H1 (cell line): ENCODE data around the gene MYOG. TPM values are rescaled to one million over a fixed set of nuclear protein-coding genes. Genes with fewer than 3 reads are reported as not detected.

Experiments
- CTCF ChIA-PET: fragments of 300-600 bp; sonication (Branson Sonifier 250); formaldehyde crosslinking; loops from one replicate; lab custom pipeline; 2021; ENCODE audit not compliant: partially characterized antibody; lab: Charles Lee
- POLR2A ChIA-PET: fragments of 300-600 bp; sonication (Branson Sonifier 250); formaldehyde crosslinking; loops from one replicate; lab custom pipeline; 2021; ENCODE audit warnings: inconsistent platforms; ENCODE audit not compliant: partially characterized antibody; lab: Charles Lee
- DNase-seq, 2 experiments: peaks; one replicate each; pipeline versions ENCODE4 v3.0.0 to v3.0.0-alpha.2; 2010 to 2022; ENCODE audit warnings: low spot score in 2 of 2, low read depth in 1 of 2, mixed read lengths in 1 of 2
- FAIRE-seq: peaks from 2 replicates; lab custom pipeline; 2011; peaks lifted over from hg19 to GRCh38; lab: Jason Lieb, UNC
- H2AFZ ChIP-seq: 2 replicates; pipeline ENCODE4 v1.8.1; 2012; ENCODE audit warnings: low read length, inconsistent platforms
- H2AK5ac ChIP-seq: 2 replicates; pipeline ENCODE4 v1.6.1; 2013; ENCODE audit warnings: low read depth, low read length
- H2BK120ac ChIP-seq: replicated peaks from 2 replicates; pipeline ENCODE3; 2013; ENCODE audit warnings: low read depth, low read length, inconsistent platforms
- H2BK12ac ChIP-seq: 2 replicates; pipeline ENCODE4 v1.6.1; 2013; ENCODE audit warnings: low read depth, low read length
- H2BK15ac ChIP-seq: 2 replicates; pipeline ENCODE4 v1.6.1; 2013; ENCODE audit warnings: low read length
- H2BK20ac ChIP-seq: 2 replicates; pipeline ENCODE4 v1.6.1; 2013; ENCODE audit warnings: low read length
- H2BK5ac ChIP-seq: 2 replicates; pipeline ENCODE4 v1.6.1; 2013; ENCODE audit warnings: low read depth, low read length
- H3K14ac ChIP-seq: 2 replicates; pipeline ENCODE4 v1.6.1; 2013; ENCODE audit warnings: inconsistent platforms; ENCODE audit not compliant: insufficient read length
- H3K18ac ChIP-seq: 2 replicates; pipeline ENCODE4 v1.6.1; 2013; ENCODE audit warnings: low read length; ENCODE audit errors: extremely low read depth
- H3K23ac ChIP-seq: 2 replicates; pipeline ENCODE4 v1.6.1; 2013; ENCODE audit warnings: inconsistent platforms; ENCODE audit not compliant: insufficient read length
- H3K23me2 ChIP-seq: 2 replicates; pipeline ENCODE4 v1.6.1; 2013; ENCODE audit warnings: low read depth, low read length
- H3K27ac ChIP-seq: 2 replicates; pipeline ENCODE4 v1.6.1; 2011; ENCODE audit warnings: low read depth, low read length, inconsistent platforms
- H3K27me3 ChIP-seq, 4 experiments: replicated peaks in 1 of 4; 1 replicate in 1 of 4; 2 replicates in 3 of 4; pipeline versions ENCODE4 v1.6.1 to v1.8.1; 2011 to 2013; ENCODE audit warnings: low read length in 3 of 4, mild to moderate bottlenecking in 3 of 4, inconsistent platforms in 2 of 4, mixed read lengths in 2 of 4, moderate library complexity in 1 of 4; ENCODE audit not compliant: control insufficient read depth in 3 of 4, insufficient read depth in 3 of 4; ENCODE audit errors: extremely low read depth in 1 of 4
- H3K36me3 ChIP-seq, 4 experiments: 2 replicates each; pipeline versions ENCODE4 v1.6.1 to v1.8.1; 2011 to 2013; ENCODE audit warnings: mild to moderate bottlenecking in 4 of 4, low read length in 3 of 4, moderate library complexity in 2 of 4, control low read depth in 1 of 4, inconsistent platforms in 1 of 4; ENCODE audit not compliant: insufficient read depth in 4 of 4, control insufficient read depth in 2 of 4
- H3K4ac ChIP-seq: replicated peaks from 2 replicates; pipeline ENCODE3; 2013; ENCODE audit warnings: low read length, low read depth, mixed read lengths, inconsistent platforms; ENCODE audit not compliant: insufficient read length
- H3K4me1 ChIP-seq, 4 experiments: replicated peaks in 1 of 4; 1 replicate in 1 of 4; 2 replicates in 3 of 4; pipeline versions ENCODE4 v1.6.1 to v1.8.1; 2011 to 2013; ENCODE audit warnings: low read length in 3 of 4, inconsistent platforms in 2 of 4, mixed read lengths in 1 of 4; ENCODE audit not compliant: insufficient read depth in 4 of 4, control insufficient read depth in 3 of 4
- H3K4me2 ChIP-seq, 2 experiments: 2 replicates each; pipeline versions ENCODE4 v1.6.1 to v1.8.1; 2011 to 2013; ENCODE audit warnings: low read depth in 2 of 2, low read length in 2 of 2, control low read depth in 1 of 2, inconsistent platforms in 1 of 2, mild to moderate bottlenecking in 1 of 2; ENCODE audit not compliant: insufficient read depth in 1 of 2
- H3K4me3 ChIP-seq, 4 experiments: fragments of 200-600, 300-600 bp in 1 of 4; sonication (generic), shearing (Covaris generic), sonication (Bioruptor Twin) in 1 of 4; 2 replicates each; pipeline versions ENCODE4 v1.5.1 to v1.8.1; 2011 to 2016; ENCODE audit warnings: low read length in 4 of 4, low read depth in 3 of 4, control low read depth in 2 of 4, inconsistent platforms in 2 of 4, mild to moderate bottlenecking in 2 of 4, mixed read lengths in 1 of 4, moderate library complexity in 1 of 4; ENCODE audit not compliant: insufficient read depth in 2 of 4; ENCODE audit errors: extremely low read depth in 1 of 4
- H3K56ac ChIP-seq: replicated peaks from 2 replicates; pipeline ENCODE3; 2013; ENCODE audit warnings: low read depth, mild to moderate bottlenecking, mixed read lengths, low read length, inconsistent platforms; ENCODE audit not compliant: insufficient read length
- H3K79me1 ChIP-seq: 2 replicates; pipeline ENCODE4 v1.6.1; 2013; ENCODE audit warnings: low read depth, low read length, control low read depth
- H3K79me2 ChIP-seq, 2 experiments: 2 replicates each; pipeline versions ENCODE4 v1.6.1 to v1.8.1; 2012 to 2013; ENCODE audit warnings: low read length in 2 of 2, mild to moderate bottlenecking in 2 of 2, inconsistent platforms in 1 of 2; ENCODE audit not compliant: insufficient read depth in 2 of 2, control insufficient read depth in 1 of 2
- H3K9ac ChIP-seq, 4 experiments: replicated peaks in 1 of 4; 1 replicate in 1 of 4; 2 replicates in 3 of 4; pipeline versions ENCODE4 v1.6.1 to v1.8.1; 2011 to 2013; ENCODE audit warnings: low read depth in 3 of 4, low read length in 3 of 4, control low read depth in 2 of 4, mild to moderate bottlenecking in 2 of 4, moderate library complexity in 2 of 4, inconsistent platforms in 1 of 4; ENCODE audit errors: extremely low read depth in 1 of 4
- H3K9me3 ChIP-seq, 2 experiments: 2 replicates each; pipeline versions ENCODE4 v1.6.1 to v1.8.1; 2012 to 2013; ENCODE audit warnings: mild to moderate bottlenecking in 2 of 2, moderate library complexity in 2 of 2, control low read depth in 1 of 2, inconsistent platforms in 1 of 2, low read depth in 1 of 2, low read length in 1 of 2, mixed read lengths in 1 of 2; ENCODE audit not compliant: insufficient read depth in 2 of 2
- H4K20me1 ChIP-seq, 2 experiments: replicated peaks in 1 of 2; 2 replicates each; pipeline versions ENCODE3 to v1.8.1; 2011 to 2013; ENCODE audit warnings: inconsistent platforms in 2 of 2, low read length in 2 of 2, mild to moderate bottlenecking in 1 of 2; ENCODE audit not compliant: insufficient read depth in 2 of 2, control insufficient read depth in 1 of 2
- H4K5ac ChIP-seq: 2 replicates; pipeline ENCODE4 v1.6.1; 2013; ENCODE audit warnings: low read length, low read depth, mixed read lengths, inconsistent platforms; ENCODE audit not compliant: insufficient read length
- H4K8ac ChIP-seq: 2 replicates; pipeline ENCODE4 v1.8.0; 2013; ENCODE audit warnings: mild to moderate bottlenecking, moderate library complexity, low read length, inconsistent platforms; ENCODE audit not compliant: insufficient read depth; ENCODE audit errors: extremely low read depth
- H4K91ac ChIP-seq: replicated peaks from 2 replicates; pipeline ENCODE3; 2013; ENCODE audit warnings: low read length, mixed read lengths, inconsistent platforms; ENCODE audit not compliant: insufficient read length
- ATF3 ChIP-seq: IDR thresholded peaks from 2 replicates; pipeline ENCODE4 v1.6.1; 2011; ENCODE audit warnings: low read depth, mild to moderate bottlenecking, low read length; ENCODE audit not compliant: insufficient read depth
- E2F6 ChIP-seq: IDR thresholded peaks from 2 replicates; pipeline ENCODE4 v1.6.1; 2012; ENCODE audit warnings: inconsistent platforms
- GABPA ChIP-seq: IDR thresholded peaks from 2 replicates; pipeline ENCODE4 v1.6.1; 2011; ENCODE audit warnings: mild to moderate bottlenecking, low read length, moderate library complexity, borderline replicate concordance; ENCODE audit not compliant: insufficient read depth
- JUN ChIP-seq: IDR thresholded peaks from 2 replicates; pipeline ENCODE4 v1.6.1; 2011; ENCODE audit warnings: low read depth, mild to moderate bottlenecking, improper control_type of control experiment, low read length
- KDM1A ChIP-seq: fragments of 200-600, 300-600 bp; sonication (generic); IDR thresholded peaks from 2 replicates; pipeline ENCODE4 v1.7.1; 2016; ENCODE audit warnings: mild to moderate bottlenecking, low read length, borderline replicate concordance
- MAFK ChIP-seq: IDR thresholded peaks from 2 replicates; pipeline ENCODE4 v1.6.1; 2012; ENCODE audit warnings: low read depth, mild to moderate bottlenecking, improper control_type of control experiment, low read length
- MAX ChIP-seq: IDR thresholded peaks from 2 replicates; pipeline ENCODE4 v1.6.1; 2012; ENCODE audit warnings: inconsistent platforms
- NANOG ChIP-seq: IDR thresholded peaks from 2 replicates; pipeline ENCODE4 v1.6.1; 2011; ENCODE audit warnings: low read length, low read depth, mild to moderate bottlenecking, inconsistent platforms; ENCODE audit not compliant: insufficient read depth, poor library complexity, severe bottlenecking
- SAP30 ChIP-seq: fragments of 300-600 bp; sonication (generic); IDR thresholded peaks from 2 replicates; pipeline ENCODE4 v1.7.1; 2012; ENCODE audit warnings: low read length, moderate library complexity, mild to moderate bottlenecking, inconsistent platforms; ENCODE audit not compliant: insufficient read depth, insufficient replicate concordance
- TEAD4 ChIP-seq: IDR thresholded peaks from 2 replicates; pipeline ENCODE4 v1.6.1; 2012; ENCODE audit warnings: low read depth, low read length, inconsistent platforms, mixed read lengths
- WGBS, 2 experiments: shearing (Covaris generic) in 1 of 2; methylation state at CpG; one replicate each; pipeline versions ENCODE4 v1.1.6 to v1.1.7; 2013 to 2015; ENCODE audit warnings: low lambda C conversion rate in 2 of 2, mixed read lengths in 2 of 2, inconsistent platforms in 1 of 2, low coverage in 1 of 2, missing lambda C conversion rate in 1 of 2; ENCODE audit not compliant: insufficient replicate concordance in 2 of 2, insufficient coverage in 1 of 2, insufficient read length in 1 of 2; ENCODE audit errors: extremely low coverage in 1 of 2, missing lambda C conversion rate in 1 of 2; 5-methylcytosine and 5-hydroxymethylcytosine counted together
- polyA plus RNA-seq, 7 experiments: library from polyadenylated mRNA; depleted of rRNA in 3 of 7; stranded (reverse) in 5 of 7; unstranded in 2 of 7; fragments of >200 nt in 5 of 7; fragments of 200-250 nt in 2 of 7; gene quantifications; 1 replicate in 5 of 7; 2 replicates in 1 of 7; 4 replicates in 1 of 7; pipeline versions ENCODE4 v1.2.1 to v1.2.3, GENCODE V29; 2011 to 2013; ENCODE audit warnings: missing spikeins in 2 of 7, mixed read lengths in 2 of 7
- total RNA-seq: library from RNA; stranded (reverse); fragmentation: NEBNext Ultra II Directional; extraction: Animal tissue kit (Norgen Biotek cat#: 25700); gene quantifications from 2 replicates; pipeline ENCODE4 v1.2.1, GENCODE V29; 2021

Gene MYOG
- total and polyA plus RNA-seq, 2 of the 8 experiments (the other 6 are each of a cell fraction or from before 2014, with no cell fraction given), result not detected

GRCh38 chr1:203116091-203116820 lies 30.4 kb upstream of the MYOG start:
- H3K4me1 ChIP-seq, result peaks cover 0 to 2% (median under 1%) of the 10 kb centered on the region in 4 experiments; a peak in 1 of 7 replicates
- H3K23ac ChIP-seq, result no peak overlapping the region
- no peak overlapping the region for H2AK5ac ChIP-seq
- no peaks in the 10 kb centered on the region for H3K23me2 ChIP-seq
- no peaks in the 10 kb centered on the region for H3K36me3 ChIP-seq
- POLR2A ChIA-PET, result interaction anchor here (1.4 kb wide), 1 partner anchor 100 kb away, joined by 3 read pairs; no protein-coding TSS in a partner anchor
- H3K27me3 ChIP-seq, result peaks cover 0 to 6% (median 3%) of the 10 kb centered on the region in 4 experiments; a peak in 4 of 7 replicates
- no peak overlapping the region for H3K27ac ChIP-seq
- FAIRE-seq, result no peak
- no peaks in the 10 kb centered on the region for H3K79me1 ChIP-seq
- no peaks in the 10 kb centered on the region for H4K20me1 ChIP-seq
- H2BK120ac ChIP-seq, result no peak overlapping the region
- H3K14ac ChIP-seq, result no peak overlapping the region
- H3K4me3 ChIP-seq, result no peak overlapping the region
- no peak overlapping the region for H3K18ac ChIP-seq
- no peak overlapping the region for H4K91ac ChIP-seq
- no peak overlapping the region for H3K9ac ChIP-seq
- H2BK5ac ChIP-seq, result no peak overlapping the region
- no peak overlapping the region for H4K8ac ChIP-seq
- no peak overlapping the region for H4K5ac ChIP-seq
- CTCF ChIA-PET, result interaction anchor here (0.8 to 49.1 kb wide), 17 partner anchors 10 to 153 kb away, joined by 3 to 1071 read pairs (median 20); partner anchors contain the start of genes ADORA1, MYBPH, MYOG and PPFIA4
- no peak overlapping the region for H2BK20ac ChIP-seq
- peak in 1 of 2 experiments; percentile 43 for DNase-seq
- no peak overlapping the region for H2BK15ac ChIP-seq
- 89% methylated on average over 10 of the region's 10 CpGs; no CpG with 5 or more reads in 1 of the 2 experiments for WGBS, 2 experiments
- no peak overlapping the region for H2BK12ac ChIP-seq
- no peak overlapping the region for H3K4me2 ChIP-seq
- no peaks in the 10 kb centered on the region for H3K79me2 ChIP-seq
- no peak overlapping the region for H3K4ac ChIP-seq
- H3K9me3 ChIP-seq, result no peaks in the 10 kb centered on the region
- H2AFZ ChIP-seq, result no peak overlapping the region
- H3K56ac ChIP-seq, result no peak overlapping the region
- no peak for TF ChIP-seq JUN
- TF ChIP-seq MAX, result peak; percentile 33; the same call in 1 of the 2 replicates
- TF ChIP-seq NANOG, result no peak
- TF ChIP-seq TEAD4, result no peak
- TF ChIP-seq E2F6, result peak; percentile 73
- no peak for TF ChIP-seq ATF3
- TF ChIP-seq GABPA, result no peak
- TF ChIP-seq MAFK, result no peak
- no peak for TF ChIP-seq KDM1A
- no peak for TF ChIP-seq SAP30
